Measurements from ENCODE around the gene MXRA8. TPM values are rescaled to one million over a fixed set of nuclear protein-coding genes. Genes with fewer than 3 reads are reported as not detected.

The MXRA8 gene
- total and polyA plus RNA-seq, 9 of the 15 experiments (the other 6 are each of a cell fraction or from before 2014, with no cell fraction given): 0.66 to 11.3 (median 6.3) TPM

DNA sequence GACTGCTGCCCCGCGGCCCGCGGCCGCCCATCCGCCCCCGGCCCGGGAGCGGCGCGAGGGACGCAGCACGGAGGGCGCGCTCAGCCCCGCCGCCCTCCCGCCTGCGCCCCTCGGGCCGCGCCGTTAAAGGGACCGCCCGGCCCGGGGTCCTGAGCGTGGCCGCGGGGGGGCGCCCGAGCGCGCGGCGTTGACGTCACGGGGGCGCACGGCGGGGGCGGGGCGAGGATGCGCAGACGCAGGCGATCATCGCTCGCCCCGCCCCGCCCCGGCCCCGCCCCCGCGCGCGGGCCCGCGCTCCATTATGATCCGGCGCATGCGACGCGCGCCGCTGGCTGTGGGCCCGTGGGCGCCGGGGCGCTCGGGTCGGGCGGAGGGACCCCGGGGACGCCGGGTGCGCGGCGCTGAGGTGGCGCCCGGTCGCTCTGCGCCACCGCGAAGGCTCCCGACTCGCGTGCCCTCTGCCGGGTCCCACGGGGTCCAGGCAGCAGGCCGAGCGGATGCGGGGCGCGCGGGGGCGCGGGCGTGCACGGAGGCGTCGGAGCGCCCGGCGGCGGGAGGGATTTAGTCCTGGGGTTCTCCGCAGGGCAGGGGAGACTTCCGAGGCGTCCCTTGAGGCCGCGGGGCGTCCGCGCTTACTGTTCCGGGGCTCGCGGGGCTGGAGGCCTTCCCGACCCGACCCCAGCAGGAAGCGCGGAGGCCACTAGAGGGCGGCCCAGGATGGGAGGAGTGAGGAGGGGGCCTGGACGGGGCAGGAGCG lies 8.9 kb downstream of the MXRA8 start, which contains the start of gene DVL1 (continued):
- no peak for TF ChIP-seq AFF1 (IDR thresholded peaks at IDR 0.05; ENCODE audit: low read depth in 1 of 2, partially characterized antibody in 2 of 2)
- TF ChIP-seq, protein P1, sequence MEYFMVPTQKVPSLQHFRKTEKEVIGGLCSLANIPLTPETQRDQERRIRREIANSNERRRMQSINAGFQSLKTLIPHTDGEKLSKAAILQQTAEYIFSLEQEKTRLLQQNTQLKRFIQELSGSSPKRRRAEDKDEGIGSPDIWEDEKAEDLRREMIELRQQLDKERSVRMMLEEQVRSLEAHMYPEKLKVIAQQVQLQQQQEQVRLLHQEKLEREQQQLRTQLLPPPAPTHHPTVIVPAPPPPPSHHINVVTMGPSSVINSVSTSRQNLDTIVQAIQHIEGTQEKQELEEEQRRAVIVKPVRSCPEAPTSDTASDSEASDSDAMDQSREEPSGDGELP (CRISPR knock-in tag; IDR thresholded peaks at IDR 0.05; ENCODE audit: borderline replicate concordance): peak; percentile 53; the same call in 1 of the 2 replicates
- no peak for TF ChIP-seq ELF2 (CRISPR knock-in tag; IDR thresholded peaks at IDR 0.05)
- TF ChIP-seq, protein P2, sequence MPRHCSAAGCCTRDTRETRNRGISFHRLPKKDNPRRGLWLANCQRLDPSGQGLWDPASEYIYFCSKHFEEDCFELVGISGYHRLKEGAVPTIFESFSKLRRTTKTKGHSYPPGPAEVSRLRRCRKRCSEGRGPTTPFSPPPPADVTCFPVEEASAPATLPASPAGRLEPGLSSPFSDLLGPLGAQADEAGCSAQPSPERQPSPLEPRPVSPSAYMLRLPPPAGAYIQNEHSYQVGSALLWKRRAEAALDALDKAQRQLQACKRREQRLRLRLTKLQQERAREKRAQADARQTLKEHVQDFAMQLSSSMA (CRISPR knock-in tag; IDR thresholded peaks at IDR 0.05): 0 out of 2 replicates have a peak, but pooled peaks have one; percentile 42
- TF ChIP-seq, protein P3, sequence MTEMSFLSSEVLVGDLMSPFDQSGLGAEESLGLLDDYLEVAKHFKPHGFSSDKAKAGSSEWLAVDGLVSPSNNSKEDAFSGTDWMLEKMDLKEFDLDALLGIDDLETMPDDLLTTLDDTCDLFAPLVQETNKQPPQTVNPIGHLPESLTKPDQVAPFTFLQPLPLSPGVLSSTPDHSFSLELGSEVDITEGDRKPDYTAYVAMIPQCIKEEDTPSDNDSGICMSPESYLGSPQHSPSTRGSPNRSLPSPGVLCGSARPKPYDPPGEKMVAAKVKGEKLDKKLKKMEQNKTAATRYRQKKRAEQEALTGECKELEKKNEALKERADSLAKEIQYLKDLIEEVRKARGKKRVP (CRISPR knock-in tag; IDR thresholded peaks at IDR 0.05): no peak
- TF ChIP-seq ZFP1 (CRISPR knock-in tag; IDR thresholded peaks at IDR 0.05): no peak
- peak in 1 of 2 experiments; percentile 92; a peak in 2 of 4 replicates for TF ChIP-seq ZNF639 (CRISPR knock-in tag; conservative IDR thresholded peaks at IDR 0.05 in 1 of 2, IDR thresholded peaks at IDR 0.05 in 1 of 2)
- no peak for TF ChIP-seq TCFL5 (CRISPR knock-in tag; conservative IDR thresholded peaks at IDR 0.05)
